ENCODE data around the gene MLN.

The MLN gene

DNA sequence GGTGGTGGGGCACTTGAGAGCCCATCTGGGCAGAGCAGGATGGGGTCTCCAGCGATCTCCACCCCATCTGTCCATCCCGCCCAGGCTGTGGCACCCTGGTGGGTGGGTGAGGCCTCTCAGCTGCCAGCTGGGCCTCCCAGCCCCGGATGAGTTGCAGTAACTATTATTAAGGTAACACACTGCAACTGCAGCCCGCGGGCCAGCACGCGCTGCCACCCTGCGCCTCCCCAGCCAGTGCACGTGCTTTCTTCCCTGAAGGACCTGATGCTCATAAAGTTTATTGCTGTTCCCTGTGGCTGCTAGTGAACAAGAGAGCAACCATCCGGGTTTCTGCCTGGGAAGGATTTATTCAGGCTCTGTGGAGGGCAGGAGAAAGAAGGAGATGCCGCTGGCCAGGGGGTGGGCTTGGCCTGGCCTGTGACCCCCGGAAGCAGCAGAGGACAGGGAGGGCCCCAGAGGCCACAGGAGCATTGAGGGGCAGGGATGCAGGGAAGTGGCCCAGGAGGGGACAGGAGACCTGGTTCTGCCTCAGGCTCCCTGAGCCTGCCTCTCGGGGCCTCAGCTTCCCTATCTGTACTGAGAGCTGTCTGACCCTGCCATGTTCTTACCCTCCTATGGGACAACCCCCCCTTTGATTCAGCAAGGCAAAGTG lies 58.8 kb downstream of the MLN start:
- H3K4me1 Mint-ChIP-seq: no peaks in the 10 kb centered on the region
- H3K27ac Mint-ChIP-seq (ENCODE audit: low read depth): no peak overlapping the region
- DNase-seq (ENCODE audit: low spot score in 2 of 2): no peak
- peaks cover 29% of the 10 kb centered on the region for H3K27me3 Mint-ChIP-seq
- no peak overlapping the region for H3K4me3 Mint-ChIP-seq
- H3K9me3 Mint-ChIP-seq: no peaks in the 10 kb centered on the region
- ATAC-seq (replicated peaks; ENCODE audit: extremely low read depth, poor library complexity, severe bottlenecking): no peak
- H3K36me3 Mint-ChIP-seq (ENCODE audit: insufficient read depth): no peaks in the 10 kb centered on the region

Data from central memory CD8-positive, alpha-beta T cell (primary cell).